GM19455 (cell line): ENCODE measurements around the gene SPATA22.
"Not testable (repeated sequence)": the region's sequence is repeated elsewhere in the genome, so short reads cannot be mapped to it uniquely, and the experiment has no call there.

Experiments
- ATAC-seq: cut with Tn5 transposase; IDR thresholded peaks from one replicate; pipeline ENCODE4 v1.9.1; 2021; ENCODE audit not compliant: unreplicated experiment

Gene SPATA22

GRCh38 chr17:3471599-3471998 is at the start of gene SPATA22:
Gene SPATA22, minus strand, starts transcription at chr17:3471819. Its CDS starts 2,494 bp downstream, at chr17:3469325.
- no peak for ATAC-seq

GRCh38 chr17:3519472-3519871 is 47.9 kb upstream of the SPATA22 start:
- not testable (repeated sequence) for ATAC-seq

- ATAC-seq, result no peak
Observed at GRCh38 chr17:3514873-3515272, 43.3 kb upstream of the SPATA22 start.

GRCh38 chr17:3514167-3514566 is 42.5 kb upstream of the SPATA22 start:
- not testable (repeated sequence) for ATAC-seq

GRCh38 chr17:3513305-3514035 is 41.9 kb upstream of the SPATA22 start:
- no peak for ATAC-seq

- ATAC-seq, result no peak
Observed at GRCh38 chr17:3512505-3513171, 41.0 kb upstream of the SPATA22 start.

- ATAC-seq, result no peak
Observed at GRCh38 chr17:3511852-3512504, 40.4 kb upstream of the SPATA22 start.

- ATAC-seq, result no peak
Observed at GRCh38 chr17:3510090-3510489, 38.5 kb upstream of the SPATA22 start.

- no peak for ATAC-seq
Observed at GRCh38 chr17:3507869-3508268, 36.2 kb upstream of the SPATA22 start.

- no peak for ATAC-seq
Observed at GRCh38 chr17:3507071-3507470, 35.5 kb upstream of the SPATA22 start.

- ATAC-seq, result no peak
Observed at GRCh38 chr17:3506054-3506453, 34.4 kb upstream of the SPATA22 start.

- no peak for ATAC-seq
Observed at GRCh38 chr17:3505008-3505407, 33.4 kb upstream of the SPATA22 start.

- no peak for ATAC-seq
Observed at GRCh38 chr17:3503285-3503684, 31.7 kb upstream of the SPATA22 start.

- ATAC-seq, result no peak
Observed at GRCh38 chr17:3502466-3502865, 30.8 kb upstream of the SPATA22 start.

GRCh38 chr17:3501344-3501743 is 29.7 kb upstream of the SPATA22 start:
- ATAC-seq, result no peak

- no peak for ATAC-seq
Observed at GRCh38 chr17:3497101-3497500, 25.5 kb upstream of the SPATA22 start.

- no peak for ATAC-seq
Observed at GRCh38 chr17:3485481-3486068, 14.0 kb upstream of the SPATA22 start.

- no peak for ATAC-seq
Observed at GRCh38 chr17:3482852-3483251, 11.2 kb upstream of the SPATA22 start.

- ATAC-seq, result no peak
Observed at GRCh38 chr17:3479988-3480387, 8.4 kb upstream of the SPATA22 start.

GRCh38 chr17:3475812-3476610 is 4.4 kb upstream of the SPATA22 start, which contains the start of gene ASPA:
Gene ASPA, plus strand, starts transcription at chr17:3475997. Its CDS starts 163 bp downstream, at chr17:3476160.
- no peak for ATAC-seq

GRCh38 chr17:3475251-3475685 is 3.6 kb upstream of the SPATA22 start:
- no peak for ATAC-seq
